GM19193 (cell line): Measurements from ENCODE around the gene AGBL4.

Experiments used
- POLR2A ChIP-seq: IDR thresholded peaks from 4 replicates; pipeline ENCODE4 v1.6.1; 2011; ENCODE audit not compliant: insufficient read depth, insufficient read length; ENCODE audit errors: extremely low read depth

AGBL4 gene

GRCh38 chr1:48790397-48790796 is 1233.4 kb downstream of the AGBL4 start:
- no peak for TF ChIP-seq POLR2A

GRCh38 chr1:48789903-48790302 is 1233.9 kb downstream of the AGBL4 start:
- TF ChIP-seq POLR2A = no peak

- no peak for TF ChIP-seq POLR2A
Measured at GRCh38 chr1:48785869-48786268, 1237.9 kb downstream of the AGBL4 start.

- TF ChIP-seq POLR2A = no peak
Measured at GRCh38 chr1:48784301-48784700, 1239.5 kb downstream of the AGBL4 start.

- TF ChIP-seq POLR2A = no peak
Measured at GRCh38 chr1:48777219-48777895, 1246.4 kb downstream of the AGBL4 start.

- TF ChIP-seq POLR2A = no peak
Measured at GRCh38 chr1:48776393-48777218, 1247.1 kb downstream of the AGBL4 start, which contains the start of gene BEND5. BEND5 (minus strand) TSS chr1:48776891; CDS start chr1:48776831, 60 bp downstream.

GRCh38 chr1:48775831-48776392 is 1247.8 kb downstream of the AGBL4 start:
- no peak for TF ChIP-seq POLR2A

GRCh38 chr1:48773133-48773532 is 1250.6 kb downstream of the AGBL4 start:
- TF ChIP-seq POLR2A = no peak

- TF ChIP-seq POLR2A = no peak
Measured at GRCh38 chr1:48772211-48772610, 1251.5 kb downstream of the AGBL4 start.

- no peak for TF ChIP-seq POLR2A
Measured at GRCh38 chr1:48771561-48771960, 1252.2 kb downstream of the AGBL4 start.

GRCh38 chr1:48767975-48768510 is 1255.7 kb downstream of the AGBL4 start:
- TF ChIP-seq POLR2A = no peak

GRCh38 chr1:48765335-48765734 is 1258.4 kb downstream of the AGBL4 start:
- TF ChIP-seq POLR2A = no peak

- no peak for TF ChIP-seq POLR2A
Measured at GRCh38 chr1:48761986-48762385, 1261.8 kb downstream of the AGBL4 start.

- TF ChIP-seq POLR2A = no peak
Measured at GRCh38 chr1:48761411-48761810, 1262.3 kb downstream of the AGBL4 start.

- no peak for TF ChIP-seq POLR2A
Measured at GRCh38 chr1:48760857-48761256, 1262.9 kb downstream of the AGBL4 start.
